NCI-H748 (cell line): ENCODE data around the gene HNMT.
"Not testable (repeated sequence)": the region's sequence is repeated elsewhere in the genome, so short reads cannot be mapped to it uniquely, and the experiment has no call there.

Experiments
- DNase-seq: peaks from one replicate; lab custom pipeline; 2025; ENCODE audit not compliant: unreplicated experiment; lab: John Stamatoyannopoulos, UW

The HNMT gene

GRCh38 chr2:138040616-138041015 lies 76.3 kb downstream of the HNMT start:
- DNase-seq, result no peak

GRCh38 chr2:138042311-138042710 lies 78.0 kb downstream of the HNMT start:
- DNase-seq, result no peak

- not testable (repeated sequence) for DNase-seq
These were observed 79.3 kb downstream of the HNMT start for GRCh38 chr2:138043588-138043987.

- DNase-seq, result no peak
These were observed 94.2 kb downstream of the HNMT start for GRCh38 chr2:138058427-138058826.

DNA sequence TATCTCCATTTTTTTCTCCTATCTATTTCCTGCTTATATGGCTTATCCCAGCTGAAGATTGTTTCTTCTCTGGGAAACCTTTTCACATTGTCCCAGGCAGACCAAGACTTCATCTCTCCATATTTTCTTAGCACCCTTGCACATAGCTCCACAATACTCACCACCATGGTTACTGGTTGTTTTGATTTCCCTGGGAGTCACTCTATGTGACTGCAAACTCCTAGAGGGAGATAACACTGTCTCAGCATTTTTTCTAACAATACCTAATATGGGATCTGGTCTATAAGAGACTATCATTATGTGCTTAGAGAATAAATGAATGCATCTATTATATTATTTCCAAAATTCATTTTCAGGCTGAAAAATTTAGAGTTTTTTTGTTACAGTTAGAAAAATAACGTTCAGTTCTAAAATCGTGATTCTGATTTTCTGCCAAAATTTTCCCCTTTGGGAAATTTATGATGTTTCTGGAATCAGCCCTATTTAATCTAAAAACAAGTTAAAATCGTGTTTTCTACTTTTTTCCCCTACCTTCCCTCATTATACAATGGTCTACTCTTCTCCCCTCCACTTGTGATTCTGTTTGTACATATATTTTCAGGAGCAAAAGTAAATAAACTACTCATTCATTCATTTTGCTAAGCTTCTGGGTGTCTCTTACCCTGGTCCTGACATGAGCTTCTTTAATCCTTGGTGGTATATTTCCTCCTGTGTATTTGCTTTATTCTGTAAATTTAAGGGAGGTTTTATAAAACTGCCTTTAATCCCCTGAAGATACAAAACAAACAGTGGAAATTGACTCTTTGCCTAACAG lies 95.4 kb downstream of the HNMT start:
- peak; percentile 44 for DNase-seq

DNA sequence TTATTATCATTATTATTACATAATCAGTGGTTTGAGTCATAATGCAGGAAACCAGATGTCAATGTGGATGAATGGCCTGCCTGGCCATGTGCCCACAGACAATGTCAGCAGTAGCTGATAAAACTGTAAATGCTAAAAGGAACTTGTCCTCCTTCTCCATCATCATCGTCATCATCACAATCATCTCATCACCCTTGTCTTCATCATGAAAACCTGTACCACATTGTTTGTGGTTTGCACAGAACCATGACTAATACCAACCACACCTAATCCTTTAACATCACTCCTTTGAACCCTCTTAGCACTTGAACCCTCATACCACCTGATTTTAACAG lies 96.0 kb downstream of the HNMT start:
- DNase-seq, result peak; percentile 85

DNA sequence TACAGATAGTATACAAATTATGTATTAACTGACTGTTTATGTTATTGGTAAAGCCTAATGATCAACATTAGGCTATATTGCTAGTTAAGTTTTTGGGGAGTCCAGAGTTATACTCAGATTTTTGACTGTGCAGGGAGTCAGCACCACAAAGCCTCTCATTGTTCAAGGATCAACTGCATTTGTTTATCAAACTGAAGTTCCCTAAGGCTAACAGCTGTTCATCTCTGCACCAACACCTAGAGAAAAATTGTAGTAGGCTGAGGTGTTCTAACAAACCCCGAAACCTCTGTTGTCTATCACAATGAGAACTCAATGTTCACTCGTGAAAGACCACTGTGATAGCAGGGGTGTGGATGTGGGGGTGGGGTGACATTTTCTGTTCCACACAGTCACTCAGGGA lies 97.7 kb downstream of the HNMT start:
- no peak for DNase-seq

DNA sequence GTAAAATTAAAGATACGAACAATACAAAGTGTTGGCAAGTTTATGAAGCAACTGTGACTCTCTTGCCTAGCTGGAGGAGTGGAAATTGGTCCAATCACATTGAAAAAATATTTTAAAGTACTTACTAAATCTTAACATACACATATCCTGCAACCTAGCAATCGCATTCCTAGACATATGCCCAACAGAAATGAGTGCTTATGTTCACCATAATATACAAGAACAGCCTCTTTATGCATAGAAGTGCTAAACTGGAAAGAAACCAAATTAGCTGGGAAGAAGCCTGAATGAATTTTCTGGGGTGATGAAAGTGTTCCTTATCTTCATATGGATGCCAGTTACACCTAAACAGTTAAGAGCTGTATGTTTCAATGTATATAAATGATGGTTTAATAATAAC lies 98.9 kb downstream of the HNMT start:
- DNase-seq, result no peak
